Measurements from ENCODE around the gene LHX2.

Gene LHX2

GRCh38 chr9:124052401-124052800 lies 40.8 kb downstream of the LHX2 start:
- no peak for DNase-seq (ENCODE audit: extremely low read depth in 1 of 2, low read depth in 1 of 2)

- DNase-seq (ENCODE audit: extremely low read depth in 1 of 2, low read depth in 1 of 2) = peak; percentile 25 to 62
Observed at GRCh38 chr9:124054582-124055227, 43.1 kb downstream of the LHX2 start.

DNA sequence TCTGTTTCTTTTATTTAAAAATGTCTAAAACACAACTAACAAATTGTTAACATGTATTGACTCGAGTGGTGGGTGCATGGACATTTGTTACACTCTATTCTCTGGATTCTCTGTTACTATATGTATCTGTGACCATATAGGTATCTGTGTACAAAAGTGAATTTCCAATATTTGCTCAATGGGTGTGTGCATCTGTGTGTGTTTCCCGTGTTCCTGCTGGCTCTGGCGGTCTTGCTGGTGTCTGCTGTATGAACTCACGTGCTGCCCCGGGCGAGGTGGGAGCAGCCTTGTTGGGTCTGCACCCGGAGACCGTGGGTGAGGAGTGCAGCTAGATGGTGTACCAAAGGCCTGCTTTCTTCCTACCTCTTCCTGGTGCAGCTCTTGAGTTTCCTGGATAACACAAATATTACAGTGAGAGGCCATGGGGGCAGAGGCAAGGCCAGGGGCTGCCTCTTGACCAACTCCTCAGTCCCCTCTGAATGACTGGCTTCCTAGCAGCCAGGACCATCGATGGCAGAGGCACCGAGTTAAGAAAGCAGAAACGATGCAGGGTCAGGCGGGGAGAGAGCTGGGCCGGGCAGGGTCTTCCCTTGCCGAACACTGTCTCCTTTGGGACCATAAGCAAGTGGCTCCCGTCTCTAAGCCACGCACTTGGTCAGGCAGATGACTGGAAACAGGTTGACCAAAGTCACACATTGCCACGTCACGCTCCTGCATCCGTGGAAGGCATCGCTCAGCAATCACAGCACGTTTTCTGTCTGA lies 49.5 kb downstream of the LHX2 start:
- no peak for DNase-seq (ENCODE audit: extremely low read depth in 1 of 2, low read depth in 1 of 2)

DNA sequence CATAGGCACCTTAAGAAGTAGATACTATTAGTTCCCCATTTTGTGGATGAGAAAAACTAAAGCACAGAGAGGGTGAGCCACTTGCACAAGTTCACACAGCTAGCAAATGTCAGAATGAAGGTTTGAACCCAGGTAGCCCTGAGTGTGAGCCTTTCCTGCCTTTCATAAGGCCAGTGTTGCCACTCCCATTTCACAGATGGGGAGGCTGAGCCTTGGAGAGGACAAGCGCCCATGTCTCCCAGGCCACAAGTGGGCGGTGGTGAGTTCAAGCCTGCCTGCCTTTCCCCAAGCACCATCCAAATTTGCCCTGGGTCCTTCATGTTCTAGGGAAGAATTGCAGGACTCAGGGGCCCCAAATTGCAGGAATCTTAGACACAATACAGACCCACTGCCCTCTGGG lies 50.6 kb downstream of the LHX2 start:
- no peak for DNase-seq (ENCODE audit: extremely low read depth in 1 of 2, low read depth in 1 of 2)

GRCh38 chr9:124066783-124067577 lies 55.4 kb downstream of the LHX2 start:
- no peak for DNase-seq (ENCODE audit: extremely low read depth in 1 of 2, low read depth in 1 of 2)

DNA sequence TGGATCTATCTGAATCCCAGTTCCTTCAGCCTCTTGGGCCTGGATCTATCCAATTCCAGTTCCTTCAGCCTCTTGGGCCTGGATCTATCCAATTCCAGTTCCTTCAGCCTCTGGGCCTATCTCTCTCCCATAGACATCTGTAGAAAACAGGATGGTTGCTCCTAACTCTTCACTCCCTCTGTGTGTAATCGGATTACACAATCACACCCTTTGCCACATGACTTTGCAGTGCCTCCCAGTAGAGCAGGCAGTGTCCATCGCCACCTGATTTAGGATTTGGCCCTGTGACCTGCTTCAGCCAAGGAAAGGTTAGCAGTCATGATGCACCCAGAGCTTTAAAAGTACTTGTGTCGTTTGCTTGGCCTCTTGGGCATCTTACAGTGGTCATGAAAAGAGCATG lies 56.7 kb downstream of the LHX2 start:
- no peak for DNase-seq (ENCODE audit: extremely low read depth in 1 of 2, low read depth in 1 of 2)

DNA sequence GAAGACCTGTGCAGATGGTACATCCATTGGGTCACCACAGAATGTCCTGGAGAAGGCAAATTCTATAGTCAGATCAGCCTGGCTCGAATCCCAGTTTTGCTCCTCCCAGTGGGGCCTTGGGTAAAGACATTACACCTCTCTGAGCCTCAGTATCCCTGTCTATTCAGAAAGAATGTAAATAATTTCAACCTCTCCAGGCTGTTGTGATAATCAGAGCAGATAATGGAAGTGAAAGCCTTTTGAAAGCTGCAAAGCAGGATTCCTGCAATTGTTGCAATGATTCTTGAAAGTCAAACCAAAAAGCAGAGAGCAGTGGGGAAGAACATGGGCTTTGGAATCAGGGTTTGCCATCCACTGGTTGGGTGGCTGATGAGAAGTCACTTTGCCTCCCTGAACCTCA lies 63.2 kb downstream of the LHX2 start:
- no peak for DNase-seq (ENCODE audit: extremely low read depth in 1 of 2, low read depth in 1 of 2)

GRCh38 chr9:124075761-124076160 lies 64.2 kb downstream of the LHX2 start:
- no peak for DNase-seq (ENCODE audit: extremely low read depth in 1 of 2, low read depth in 1 of 2)

GRCh38 chr9:124077915-124078572 lies 66.5 kb downstream of the LHX2 start:
- no peak for DNase-seq (ENCODE audit: extremely low read depth in 1 of 2, low read depth in 1 of 2)

DNA sequence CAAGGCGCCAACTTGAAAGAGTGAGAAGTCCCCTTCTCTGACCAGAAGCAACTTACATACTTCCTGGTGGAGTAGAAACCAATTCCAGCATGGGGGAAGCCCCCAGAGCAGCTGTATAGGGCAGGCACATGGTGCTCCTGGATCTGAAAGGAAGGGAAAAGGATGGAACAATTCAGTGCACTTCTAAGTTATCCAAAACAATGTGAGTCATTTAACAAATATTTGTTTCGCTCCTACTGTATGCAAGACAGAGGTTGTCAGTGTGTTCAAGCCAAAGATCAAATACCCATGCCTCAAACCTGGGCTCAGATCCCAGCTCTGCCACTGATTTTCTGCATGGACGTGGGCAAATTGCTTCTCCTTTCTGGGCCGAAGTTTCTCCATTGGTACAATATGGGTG lies 67.1 kb downstream of the LHX2 start:
- DNase-seq (ENCODE audit: extremely low read depth in 1 of 2, low read depth in 1 of 2) = no peak

DNA sequence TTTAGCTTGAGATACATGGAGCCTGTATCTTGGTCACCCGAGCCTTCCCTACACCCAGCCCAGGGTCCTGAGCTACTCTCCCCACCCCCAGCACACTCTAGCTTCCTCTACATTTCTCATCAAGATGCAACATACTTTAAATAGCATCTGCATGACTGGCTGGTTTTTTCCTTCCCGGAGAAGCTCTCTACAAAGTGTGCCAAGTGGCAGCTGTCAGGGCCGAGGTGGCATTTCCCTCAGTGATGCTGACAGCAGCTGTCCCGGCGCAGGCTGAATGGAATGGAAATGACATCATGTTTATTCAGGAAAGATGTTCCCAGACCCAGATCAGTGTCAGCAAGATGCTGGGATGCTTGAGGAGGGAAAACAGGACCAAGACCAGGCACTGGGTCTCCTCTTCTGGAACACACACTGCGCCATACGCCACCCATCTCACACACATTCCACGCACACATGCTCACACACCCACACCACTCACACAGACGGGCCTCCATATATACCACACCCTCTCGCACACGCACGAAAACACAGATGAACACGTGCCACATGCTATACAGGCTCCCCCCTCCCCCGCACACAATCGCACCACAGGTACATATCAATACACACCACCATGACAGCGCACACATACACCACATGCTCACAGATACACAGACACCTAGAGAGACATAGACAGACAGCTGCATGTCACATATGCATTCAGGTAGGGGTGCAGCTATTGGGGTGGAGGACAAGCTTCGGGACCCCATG lies 67.8 kb downstream of the LHX2 start:
- DNase-seq (ENCODE audit: extremely low read depth in 1 of 2, low read depth in 1 of 2) = no peak

DNA sequence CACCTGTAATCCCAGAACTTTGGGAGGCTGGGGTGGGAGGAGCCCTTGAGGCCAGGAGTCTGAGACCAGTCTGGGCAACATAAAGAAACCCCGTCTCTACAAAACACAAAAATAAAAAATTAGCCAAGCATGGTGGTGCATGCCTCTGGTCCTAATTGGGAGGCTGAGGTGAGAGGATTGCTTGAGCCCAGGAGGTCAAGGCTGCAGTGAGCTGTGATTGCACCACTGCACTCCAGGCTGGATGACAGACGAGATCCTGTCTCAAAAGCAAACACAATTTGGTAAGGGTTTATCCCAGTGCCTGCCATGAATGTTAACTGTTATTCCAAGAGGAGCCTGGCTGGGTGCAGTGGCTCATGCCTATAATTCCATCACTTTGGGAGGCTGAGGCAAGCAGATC lies 71.1 kb downstream of the LHX2 start:
- DNase-seq (ENCODE audit: extremely low read depth in 1 of 2, low read depth in 1 of 2) = no peak

Data from stimulated activated CD8-positive, alpha-beta memory T cell treated with anti-CD3 and anti-CD28 coated beads, Interleukin-7, amount 100 ng/mL, for 48 hours (primary cell).